Measurements from ENCODE around the gene SEPTIN10.
"Not testable (repeated sequence)": the region's sequence is repeated elsewhere in the genome, so short reads cannot be mapped to it uniquely, and the experiment has no call there.

Gene SEPTIN10

GRCh38 chr2:109649736-109650695, 36.2 kb upstream of the SEPTIN10 start:
- no peak for DNase-seq (ENCODE audit: low read depth)
- H3K4me3 ChIP-seq (ENCODE audit: low read depth, low read length) = no peak overlapping the region
- TF ChIP-seq CTCF (IDR thresholded peaks at IDR 0.05; ENCODE audit: insufficient read depth, low read depth, low read length, missing control alignments) = no peak

GRCh38 chr2:109648041-109648527, 34.3 kb upstream of the SEPTIN10 start:
- DNase-seq (ENCODE audit: low read depth) = no peak
- no peak for TF ChIP-seq CTCF (IDR thresholded peaks at IDR 0.05; ENCODE audit: insufficient read depth, low read depth, low read length, missing control alignments)
- H3K4me3 ChIP-seq (ENCODE audit: low read depth, low read length) = no peak overlapping the region

- DNase-seq (ENCODE audit: low read depth) = no peak
- no peak for TF ChIP-seq CTCF (IDR thresholded peaks at IDR 0.05; ENCODE audit: insufficient read depth, low read depth, low read length, missing control alignments)
- no peak overlapping the region for H3K4me3 ChIP-seq (ENCODE audit: low read depth, low read length)
Observed at GRCh38 chr2:109647636-109648035, 33.9 kb upstream of the SEPTIN10 start.

GRCh38 chr2:109646961-109647360, 33.2 kb upstream of the SEPTIN10 start:
- no peak overlapping the region for H3K4me3 ChIP-seq (ENCODE audit: low read depth, low read length)
- no peak for TF ChIP-seq CTCF (IDR thresholded peaks at IDR 0.05; ENCODE audit: insufficient read depth, low read depth, low read length, missing control alignments)
- no peak for DNase-seq (ENCODE audit: low read depth)

GRCh38 chr2:109645412-109646184, 31.8 kb upstream of the SEPTIN10 start:
- TF ChIP-seq CTCF (IDR thresholded peaks at IDR 0.05; ENCODE audit: insufficient read depth, low read depth, low read length, missing control alignments) = no peak
- DNase-seq (ENCODE audit: low read depth) = no peak
- H3K4me3 ChIP-seq (ENCODE audit: low read depth, low read length) = no peak overlapping the region

- no peak for DNase-seq (ENCODE audit: low read depth)
- no peak for TF ChIP-seq CTCF (IDR thresholded peaks at IDR 0.05; ENCODE audit: insufficient read depth, low read depth, low read length, missing control alignments)
- no peak overlapping the region for H3K4me3 ChIP-seq (ENCODE audit: low read depth, low read length)
Observed at GRCh38 chr2:109644571-109645275, 31.0 kb upstream of the SEPTIN10 start.

GRCh38 chr2:109640000-109640399, 26.2 kb upstream of the SEPTIN10 start:
- not testable (repeated sequence) for H3K4me3 ChIP-seq (ENCODE audit: low read depth, low read length); DNase-seq (ENCODE audit: low read depth)
